Osteoblast (primary cell): ENCODE results near the gene TPP1. TPM values are rescaled to one million over a fixed set of nuclear protein-coding genes. Genes with fewer than 3 reads are reported as not detected.

Experiments
- DNase-seq: peaks from one replicate; pipeline ENCODE4 v3.0.0; 2011; ENCODE audit warnings: low spot score, mixed read lengths; ENCODE audit not compliant: insufficient read length; ENCODE audit errors: missing footprints
- H2AFZ ChIP-seq: 2 replicates; pipeline ENCODE4 v1.6.0; 2011; ENCODE audit warnings: mild to moderate bottlenecking, low read length
- H3K27ac ChIP-seq: 2 replicates; pipeline ENCODE4 v1.5.1; 2011; ENCODE audit warnings: mild to moderate bottlenecking, low read depth, low read length, moderate library complexity
- H3K27me3 ChIP-seq: 2 replicates; pipeline ENCODE4 v1.6.0; 2012; ENCODE audit warnings: mild to moderate bottlenecking, control low read depth, inconsistent platforms, low read length, moderate library complexity; ENCODE audit not compliant: insufficient read depth
- H3K36me3 ChIP-seq: 2 replicates; pipeline ENCODE4 v1.5.1; 2011; ENCODE audit warnings: mild to moderate bottlenecking, low read length, control low read depth, moderate library complexity; ENCODE audit not compliant: insufficient read depth
- H3K4me1 ChIP-seq: 2 replicates; pipeline ENCODE4 v1.5.1; 2011; ENCODE audit warnings: mild to moderate bottlenecking, low read length, control low read depth, moderate library complexity; ENCODE audit not compliant: insufficient read depth
- H3K4me2 ChIP-seq: 2 replicates; pipeline ENCODE4 v1.6.0; 2011; ENCODE audit warnings: mild to moderate bottlenecking, low read length; ENCODE audit not compliant: insufficient read depth
- H3K4me3 ChIP-seq: fragments of 200-600 bp; sonication (generic); 3 replicates; pipeline ENCODE4 v1.5.1; 2012; ENCODE audit warnings: mild to moderate bottlenecking, low read length, inconsistent platforms; ENCODE audit not compliant: insufficient read depth
- H3K79me2 ChIP-seq: 2 replicates; pipeline ENCODE4 v1.6.0; 2012; ENCODE audit warnings: mild to moderate bottlenecking, low read length, control low read depth, inconsistent platforms; ENCODE audit not compliant: insufficient read depth
- H3K9me3 ChIP-seq: 2 replicates; pipeline ENCODE4 v1.5.1; 2011; ENCODE audit warnings: low read depth, low read length, control low read depth
- H4K20me1 ChIP-seq: 2 replicates; pipeline ENCODE4 v1.6.0; 2012; ENCODE audit warnings: mild to moderate bottlenecking, low read length, control low read depth; ENCODE audit not compliant: insufficient read depth
- total RNA-seq: library from RNA; depleted of rRNA; stranded (reverse); fragments of >200 nt; gene quantifications from 2 replicates; pipeline ENCODE4 v1.2.3, GENCODE V29; 2012
- TF ChIP-seq, protein P1 (sequence below): IDR thresholded peaks from 2 replicates; pipeline ENCODE4 v1.5.1; 2011; ENCODE audit warnings: mild to moderate bottlenecking, low read depth, low read length, moderate library complexity; ENCODE audit errors: extremely low read depth

TPP1 gene
- total RNA-seq, 1 donor = 127 TPM

DNA sequence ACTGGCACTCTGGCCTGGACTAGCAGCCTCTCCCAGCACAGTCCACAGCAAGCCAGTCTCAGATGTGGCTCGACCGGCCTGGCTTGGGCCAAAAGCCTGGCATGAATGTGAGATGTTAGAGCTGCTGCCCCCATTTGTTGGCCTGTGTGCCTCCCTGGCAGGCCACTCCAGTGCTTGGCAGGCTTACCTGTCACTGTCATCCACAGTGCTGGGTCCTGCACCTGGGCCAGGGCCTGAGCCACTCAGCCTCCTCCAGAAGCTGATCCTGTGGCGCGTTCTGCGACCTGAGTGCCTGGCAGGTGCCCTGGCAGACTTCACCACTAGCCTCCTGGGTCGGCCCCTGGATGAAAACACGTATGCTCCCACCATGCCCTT is 51.9 kb downstream of the TPP1 start:
- Histone ChIP-seq H4K20me1 (peaks cover 17% of the 10 kb centered on the region), H3K4me3 (no peak overlapping the region), H3K9me3 (no peaks in the 10 kb centered on the region), H3K36me3 (no peaks in the 10 kb centered on the region), H3K4me1 (peaks cover 15% of the 10 kb centered on the region), H2AFZ (no peak overlapping the region), H3K4me2 (no peak overlapping the region), H3K79me2 (no peaks in the 10 kb centered on the region), H3K27ac (no peak overlapping the region), H3K27me3 (no peaks in the 10 kb centered on the region)
- no peak for DNase-seq
- TF ChIP-seq, protein P1, sequence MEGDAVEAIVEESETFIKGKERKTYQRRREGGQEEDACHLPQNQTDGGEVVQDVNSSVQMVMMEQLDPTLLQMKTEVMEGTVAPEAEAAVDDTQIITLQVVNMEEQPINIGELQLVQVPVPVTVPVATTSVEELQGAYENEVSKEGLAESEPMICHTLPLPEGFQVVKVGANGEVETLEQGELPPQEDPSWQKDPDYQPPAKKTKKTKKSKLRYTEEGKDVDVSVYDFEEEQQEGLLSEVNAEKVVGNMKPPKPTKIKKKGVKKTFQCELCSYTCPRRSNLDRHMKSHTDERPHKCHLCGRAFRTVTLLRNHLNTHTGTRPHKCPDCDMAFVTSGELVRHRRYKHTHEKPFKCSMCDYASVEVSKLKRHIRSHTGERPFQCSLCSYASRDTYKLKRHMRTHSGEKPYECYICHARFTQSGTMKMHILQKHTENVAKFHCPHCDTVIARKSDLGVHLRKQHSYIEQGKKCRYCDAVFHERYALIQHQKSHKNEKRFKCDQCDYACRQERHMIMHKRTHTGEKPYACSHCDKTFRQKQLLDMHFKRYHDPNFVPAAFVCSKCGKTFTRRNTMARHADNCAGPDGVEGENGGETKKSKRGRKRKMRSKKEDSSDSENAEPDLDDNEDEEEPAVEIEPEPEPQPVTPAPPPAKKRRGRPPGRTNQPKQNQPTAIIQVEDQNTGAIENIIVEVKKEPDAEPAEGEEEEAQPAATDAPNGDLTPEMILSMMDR = no peak

DNA sequence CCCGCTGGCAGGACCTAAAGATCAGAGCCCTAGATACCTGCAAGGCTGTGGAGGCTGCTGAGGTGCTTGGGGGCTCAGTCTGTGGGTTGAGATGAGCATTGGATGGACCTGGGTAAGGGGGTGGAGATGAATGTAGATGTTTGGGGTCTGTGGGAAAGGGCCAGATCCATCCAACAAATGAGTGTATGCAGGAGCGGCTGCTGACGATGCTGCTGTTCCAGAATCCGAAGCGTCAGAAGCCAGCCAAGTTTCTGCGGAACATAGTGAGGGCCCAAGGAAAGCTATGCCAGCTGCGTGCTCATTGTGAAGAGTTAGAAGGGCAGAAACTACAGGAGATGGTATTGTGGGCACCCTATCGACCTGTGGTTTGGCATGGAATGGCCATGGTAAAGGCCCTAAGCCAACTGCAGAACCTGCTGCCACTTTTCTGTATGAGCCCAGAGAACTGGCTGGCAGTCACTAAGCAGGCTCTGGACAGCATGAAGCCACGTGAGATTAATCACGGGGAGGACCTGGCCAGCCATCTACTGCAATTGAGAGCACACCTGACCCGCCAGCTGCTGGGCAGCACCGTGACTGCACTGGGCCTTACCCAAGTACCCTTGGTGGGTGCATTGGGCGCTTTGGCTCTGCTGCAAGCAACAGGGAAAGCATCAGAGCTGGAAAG is 52.4 kb downstream of the TPP1 start:
- no peak overlapping the region for H3K27ac ChIP-seq
- no peak overlapping the region for H3K4me3 ChIP-seq
- no peak overlapping the region for H2AFZ ChIP-seq
- H3K4me1 ChIP-seq = peaks cover 10% of the 10 kb centered on the region
- no peaks in the 10 kb centered on the region for H3K27me3 ChIP-seq
- no peaks in the 10 kb centered on the region for H3K9me3 ChIP-seq
- H3K36me3 ChIP-seq = no peaks in the 10 kb centered on the region
- no peak overlapping the region for H3K4me2 ChIP-seq
- peaks cover 14% of the 10 kb centered on the region for H4K20me1 ChIP-seq
- TF ChIP-seq, protein P1 = no peak
- peak; percentile 52 for DNase-seq
- no peaks in the 10 kb centered on the region for H3K79me2 ChIP-seq

- Histone ChIP-seq H3K36me3 (no peaks in the 10 kb centered on the region), H3K4me3 (no peak overlapping the region), H3K27me3 (no peaks in the 10 kb centered on the region), H3K9me3 (no peaks in the 10 kb centered on the region), H3K79me2 (no peaks in the 10 kb centered on the region), H3K27ac (no peak overlapping the region), H3K4me1 (peaks cover 7% of the 10 kb centered on the region), H4K20me1 (peaks cover 7% of the 10 kb centered on the region), H2AFZ (no peak overlapping the region), H3K4me2 (no peak overlapping the region)
- TF ChIP-seq, protein P1 = no peak
- peak; percentile 73 for DNase-seq
Observed at GRCh38 chr11:6565988-6566703, 53.1 kb downstream of the TPP1 start.

- Histone ChIP-seq H3K36me3 (no peaks in the 10 kb centered on the region), H3K4me1 (peaks cover 7% of the 10 kb centered on the region), H4K20me1 (peaks cover 5% of the 10 kb centered on the region), H3K9me3 (no peaks in the 10 kb centered on the region), H3K27ac (no peak overlapping the region), H3K27me3 (no peaks in the 10 kb centered on the region), H3K4me2 (no peak overlapping the region), H3K79me2 (no peaks in the 10 kb centered on the region), H2AFZ (no peak overlapping the region), H3K4me3 (no peak overlapping the region)
- TF ChIP-seq, protein P1 = no peak
- no peak for DNase-seq
Observed at GRCh38 chr11:6565325-6565724, 53.9 kb downstream of the TPP1 start.
